ENCODE results near the gene EPHB6. TPM values are rescaled to one million over a fixed set of nuclear protein-coding genes. Genes with fewer than 3 reads are reported as not detected.

EPHB6 gene
- total and polyA plus RNA-seq, 10 of the 15 experiments (the other 5 are each of a cell fraction or from before 2014, with no cell fraction given): 0.06 to 1.3 (median 0.37) TPM; not detected in 2

DNA sequence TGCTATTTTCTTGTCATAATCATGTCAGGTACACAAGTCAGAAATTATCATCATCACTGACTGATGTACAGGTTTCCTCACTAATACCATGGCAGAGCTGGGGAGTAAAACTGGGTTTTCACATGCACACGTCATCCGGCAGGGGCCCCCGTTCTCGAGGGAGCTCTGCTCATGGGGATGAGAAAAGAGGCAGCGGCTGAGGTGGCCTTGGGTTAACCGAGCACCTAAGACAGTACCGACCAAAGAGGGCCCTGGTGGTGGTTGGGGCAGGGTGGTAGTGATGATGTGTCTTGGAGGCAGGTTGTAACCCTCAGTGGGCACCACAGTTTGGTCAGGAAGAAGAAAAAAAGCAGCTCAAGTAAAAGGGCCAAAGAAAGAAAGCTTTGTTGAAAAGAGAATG, 42.8 kb downstream of the EPHB6 start:
- Histone ChIP-seq H3K9me3 (replicated peaks; ENCODE audit: control insufficient read depth, insufficient read depth, low read length) (no peaks in the 10 kb centered on the region), H3K36me3 (ENCODE audit: control insufficient read depth in 2 of 2, insufficient read depth in 2 of 2, low read length in 1 of 2) (no peaks in the 10 kb centered on the region), H3K79me2 (ENCODE audit: control insufficient read depth, insufficient read depth, low read length) (no peaks in the 10 kb centered on the region), H3K27me3 (replicated peaks in 1 of 2; ENCODE audit: control insufficient read depth in 2 of 2, insufficient read depth in 2 of 2, low read length in 1 of 2) (peaks cover 0 to 3% of the 10 kb centered on the region in 2 experiments; a peak in 3 of 4 replicates), H3K4me2 (ENCODE audit: control insufficient read depth, insufficient read depth) (no peak overlapping the region), H4K20me1 (ENCODE audit: control insufficient read depth, insufficient read depth) (no peaks in the 10 kb centered on the region), H3K4me1 (ENCODE audit: control insufficient read depth, insufficient read depth, low read length) (no peaks in the 10 kb centered on the region), H2AFZ (ENCODE audit: control insufficient read depth, low read depth, low read length) (no peak overlapping the region), H3K4me3 (no peak overlapping the region), H3K9ac (ENCODE audit: control insufficient read depth, insufficient read depth, low read length) (no peak overlapping the region), H3K27ac (ENCODE audit: control insufficient read depth, insufficient read depth) (no peak overlapping the region)
- no TSS peak for BruUV-seq (replicated peaks)
- POLR2A ChIA-PET: no interaction called here
- DNase-seq (ENCODE audit: low read depth, low spot score) (no peak), ATAC-seq (no peak), FAIRE-seq (no peak)
- 12% methylated on average over 7 of the region's 7 CpGs for WGBS (ENCODE audit: insufficient coverage, insufficient replicate concordance, low lambda C conversion rate, missing lambda C conversion rate)
- intact Hi-C loops (cut with micrococcal nuclease; ENCODE audit: unreplicated experiment) (no loop called here), in situ Hi-C loops (cut with MboI) (no loop called here)
- RAD21 ChIA-PET (ENCODE audit: unreplicated experiment): no interaction called here
- SMC1A ChIA-PET (ENCODE audit: uncharacterized antibody, unreplicated experiment): no interaction called here
- CTCF ChIA-PET: interaction anchor here (0.6 to 1.1 kb wide), 2 partner anchors 105 to 107 kb away, joined by 3 read pairs; no protein-coding TSS in a partner anchor
- no peak for TF ChIP-seq IKZF2 (IDR thresholded peaks at IDR 0.05)
- TF ChIP-seq ZNF384 (IDR thresholded peaks at IDR 0.05; ENCODE audit: borderline replicate concordance, low read depth, low read length): no peak
- no peak for TF ChIP-seq NBN (IDR thresholded peaks at IDR 0.05)
- TF ChIP-seq, protein P1, sequence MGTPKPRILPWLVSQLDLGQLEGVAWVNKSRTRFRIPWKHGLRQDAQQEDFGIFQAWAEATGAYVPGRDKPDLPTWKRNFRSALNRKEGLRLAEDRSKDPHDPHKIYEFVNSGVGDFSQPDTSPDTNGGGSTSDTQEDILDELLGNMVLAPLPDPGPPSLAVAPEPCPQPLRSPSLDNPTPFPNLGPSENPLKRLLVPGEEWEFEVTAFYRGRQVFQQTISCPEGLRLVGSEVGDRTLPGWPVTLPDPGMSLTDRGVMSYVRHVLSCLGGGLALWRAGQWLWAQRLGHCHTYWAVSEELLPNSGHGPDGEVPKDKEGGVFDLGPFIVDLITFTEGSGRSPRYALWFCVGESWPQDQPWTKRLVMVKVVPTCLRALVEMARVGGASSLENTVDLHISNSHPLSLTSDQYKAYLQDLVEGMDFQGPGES (IDR thresholded peaks at IDR 0.05): no peak
- TF ChIP-seq NFYB (IDR thresholded peaks at IDR 0.05; ENCODE audit: insufficient read depth, low read depth, low read length): no peak
- TF ChIP-seq SMARCA5 (IDR thresholded peaks at IDR 0.05): no peak
- TF ChIP-seq, protein P2, sequence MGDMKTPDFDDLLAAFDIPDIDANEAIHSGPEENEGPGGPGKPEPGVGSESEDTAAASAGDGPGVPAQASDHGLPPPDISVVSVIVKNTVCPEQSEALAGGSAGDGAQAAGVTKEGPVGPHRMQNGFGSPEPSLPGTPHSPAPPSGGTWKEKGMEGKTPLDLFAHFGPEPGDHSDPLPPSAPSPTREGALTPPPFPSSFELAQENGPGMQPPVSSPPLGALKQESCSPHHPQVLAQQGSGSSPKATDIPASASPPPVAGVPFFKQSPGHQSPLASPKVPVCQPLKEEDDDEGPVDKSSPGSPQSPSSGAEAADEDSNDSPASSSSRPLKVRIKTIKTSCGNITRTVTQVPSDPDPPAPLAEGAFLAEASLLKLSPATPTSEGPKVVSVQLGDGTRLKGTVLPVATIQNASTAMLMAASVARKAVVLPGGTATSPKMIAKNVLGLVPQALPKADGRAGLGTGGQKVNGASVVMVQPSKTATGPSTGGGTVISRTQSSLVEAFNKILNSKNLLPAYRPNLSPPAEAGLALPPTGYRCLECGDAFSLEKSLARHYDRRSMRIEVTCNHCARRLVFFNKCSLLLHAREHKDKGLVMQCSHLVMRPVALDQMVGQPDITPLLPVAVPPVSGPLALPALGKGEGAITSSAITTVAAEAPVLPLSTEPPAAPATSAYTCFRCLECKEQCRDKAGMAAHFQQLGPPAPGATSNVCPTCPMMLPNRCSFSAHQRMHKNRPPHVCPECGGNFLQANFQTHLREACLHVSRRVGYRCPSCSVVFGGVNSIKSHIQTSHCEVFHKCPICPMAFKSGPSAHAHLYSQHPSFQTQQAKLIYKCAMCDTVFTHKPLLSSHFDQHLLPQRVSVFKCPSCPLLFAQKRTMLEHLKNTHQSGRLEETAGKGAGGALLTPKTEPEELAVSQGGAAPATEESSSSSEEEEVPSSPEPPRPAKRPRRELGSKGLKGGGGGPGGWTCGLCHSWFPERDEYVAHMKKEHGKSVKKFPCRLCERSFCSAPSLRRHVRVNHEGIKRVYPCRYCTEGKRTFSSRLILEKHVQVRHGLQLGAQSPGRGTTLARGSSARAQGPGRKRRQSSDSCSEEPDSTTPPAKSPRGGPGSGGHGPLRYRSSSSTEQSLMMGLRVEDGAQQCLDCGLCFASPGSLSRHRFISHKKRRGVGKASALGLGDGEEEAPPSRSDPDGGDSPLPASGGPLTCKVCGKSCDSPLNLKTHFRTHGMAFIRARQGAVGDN (IDR thresholded peaks at IDR 0.05): no peak
- no peak for TF ChIP-seq POLR2AphosphoS5 (IDR thresholded peaks at IDR 0.05; ENCODE audit: low read length)
- no peak for TF ChIP-seq NRF1 (conservative IDR thresholded peaks at IDR 0.05; ENCODE audit: low read depth, low read length)
- TF ChIP-seq PAX5 (IDR thresholded peaks at IDR 0.05; ENCODE audit: borderline replicate concordance, low read depth, low read length): no peak
- no peak for TF ChIP-seq KDM1A (IDR thresholded peaks at IDR 0.05; ENCODE audit: borderline replicate concordance)
- TF ChIP-seq STAT3 (IDR thresholded peaks at IDR 0.05; ENCODE audit: low read depth, low read length): no peak
- TF ChIP-seq, protein P3, sequence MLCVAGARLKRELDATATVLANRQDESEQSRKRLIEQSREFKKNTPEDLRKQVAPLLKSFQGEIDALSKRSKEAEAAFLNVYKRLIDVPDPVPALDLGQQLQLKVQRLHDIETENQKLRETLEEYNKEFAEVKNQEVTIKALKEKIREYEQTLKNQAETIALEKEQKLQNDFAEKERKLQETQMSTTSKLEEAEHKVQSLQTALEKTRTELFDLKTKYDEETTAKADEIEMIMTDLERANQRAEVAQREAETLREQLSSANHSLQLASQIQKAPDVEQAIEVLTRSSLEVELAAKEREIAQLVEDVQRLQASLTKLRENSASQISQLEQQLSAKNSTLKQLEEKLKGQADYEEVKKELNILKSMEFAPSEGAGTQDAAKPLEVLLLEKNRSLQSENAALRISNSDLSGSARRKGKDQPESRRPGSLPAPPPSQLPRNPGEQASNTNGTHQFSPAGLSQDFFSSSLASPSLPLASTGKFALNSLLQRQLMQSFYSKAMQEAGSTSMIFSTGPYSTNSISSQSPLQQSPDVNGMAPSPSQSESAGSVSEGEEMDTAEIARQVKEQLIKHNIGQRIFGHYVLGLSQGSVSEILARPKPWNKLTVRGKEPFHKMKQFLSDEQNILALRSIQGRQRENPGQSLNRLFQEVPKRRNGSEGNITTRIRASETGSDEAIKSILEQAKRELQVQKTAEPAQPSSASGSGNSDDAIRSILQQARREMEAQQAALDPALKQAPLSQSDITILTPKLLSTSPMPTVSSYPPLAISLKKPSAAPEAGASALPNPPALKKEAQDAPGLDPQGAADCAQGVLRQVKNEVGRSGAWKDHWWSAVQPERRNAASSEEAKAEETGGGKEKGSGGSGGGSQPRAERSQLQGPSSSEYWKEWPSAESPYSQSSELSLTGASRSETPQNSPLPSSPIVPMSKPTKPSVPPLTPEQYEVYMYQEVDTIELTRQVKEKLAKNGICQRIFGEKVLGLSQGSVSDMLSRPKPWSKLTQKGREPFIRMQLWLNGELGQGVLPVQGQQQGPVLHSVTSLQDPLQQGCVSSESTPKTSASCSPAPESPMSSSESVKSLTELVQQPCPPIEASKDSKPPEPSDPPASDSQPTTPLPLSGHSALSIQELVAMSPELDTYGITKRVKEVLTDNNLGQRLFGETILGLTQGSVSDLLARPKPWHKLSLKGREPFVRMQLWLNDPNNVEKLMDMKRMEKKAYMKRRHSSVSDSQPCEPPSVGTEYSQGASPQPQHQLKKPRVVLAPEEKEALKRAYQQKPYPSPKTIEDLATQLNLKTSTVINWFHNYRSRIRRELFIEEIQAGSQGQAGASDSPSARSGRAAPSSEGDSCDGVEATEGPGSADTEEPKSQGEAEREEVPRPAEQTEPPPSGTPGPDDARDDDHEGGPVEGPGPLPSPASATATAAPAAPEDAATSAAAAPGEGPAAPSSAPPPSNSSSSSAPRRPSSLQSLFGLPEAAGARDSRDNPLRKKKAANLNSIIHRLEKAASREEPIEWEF (IDR thresholded peaks at IDR 0.05; ENCODE audit: insufficient replicate concordance, low read depth, low read length): no peak
- no peak for TF ChIP-seq HDGF (IDR thresholded peaks at IDR 0.05)
- no peak for TF ChIP-seq MYB (IDR thresholded peaks at IDR 0.05; ENCODE audit: borderline replicate concordance, low read depth, low read length)
- no peak for TF ChIP-seq SIX5 (IDR thresholded peaks at IDR 0.05; ENCODE audit: low read depth, low read length, severe bottlenecking)
